H1 (cell line): ENCODE data around the gene RIMBP2. TPM values are rescaled to one million over a fixed set of nuclear protein-coding genes. Genes with fewer than 3 reads are reported as not detected.
A peak's percentile ranks its signal among the peaks of the same experiment; 100 is the strongest.

ENCODE experiments used
- CTCF ChIA-PET: fragments of 300-600 bp; sonication (Branson Sonifier 250); formaldehyde crosslinking; loops from one replicate; lab custom pipeline; 2021; ENCODE audit not compliant: partially characterized antibody; lab: Charles Lee
- POLR2A ChIA-PET: fragments of 300-600 bp; sonication (Branson Sonifier 250); formaldehyde crosslinking; loops from one replicate; lab custom pipeline; 2021; ENCODE audit warnings: inconsistent platforms; ENCODE audit not compliant: partially characterized antibody; lab: Charles Lee
- DNase-seq, 2 experiments: peaks; one replicate each; pipeline versions ENCODE4 v3.0.0 to v3.0.0-alpha.2; 2010 to 2022; ENCODE audit warnings: low spot score in 2 of 2, low read depth in 1 of 2, mixed read lengths in 1 of 2
- FAIRE-seq: peaks from 2 replicates; lab custom pipeline; 2011; peaks lifted over from hg19 to GRCh38; lab: Jason Lieb, UNC
- H2AFZ ChIP-seq: 2 replicates; pipeline ENCODE4 v1.8.1; 2012; ENCODE audit warnings: low read length, inconsistent platforms
- H2AK5ac ChIP-seq: 2 replicates; pipeline ENCODE4 v1.6.1; 2013; ENCODE audit warnings: low read depth, low read length
- H2BK120ac ChIP-seq: replicated peaks from 2 replicates; pipeline ENCODE3; 2013; ENCODE audit warnings: low read depth, low read length, inconsistent platforms
- H2BK12ac ChIP-seq: 2 replicates; pipeline ENCODE4 v1.6.1; 2013; ENCODE audit warnings: low read depth, low read length
- H2BK15ac ChIP-seq: 2 replicates; pipeline ENCODE4 v1.6.1; 2013; ENCODE audit warnings: low read length
- H2BK20ac ChIP-seq: 2 replicates; pipeline ENCODE4 v1.6.1; 2013; ENCODE audit warnings: low read length
- H2BK5ac ChIP-seq: 2 replicates; pipeline ENCODE4 v1.6.1; 2013; ENCODE audit warnings: low read depth, low read length
- H3K14ac ChIP-seq: 2 replicates; pipeline ENCODE4 v1.6.1; 2013; ENCODE audit warnings: inconsistent platforms; ENCODE audit not compliant: insufficient read length
- H3K18ac ChIP-seq: 2 replicates; pipeline ENCODE4 v1.6.1; 2013; ENCODE audit warnings: low read length; ENCODE audit errors: extremely low read depth
- H3K23ac ChIP-seq: 2 replicates; pipeline ENCODE4 v1.6.1; 2013; ENCODE audit warnings: inconsistent platforms; ENCODE audit not compliant: insufficient read length
- H3K23me2 ChIP-seq: 2 replicates; pipeline ENCODE4 v1.6.1; 2013; ENCODE audit warnings: low read depth, low read length
- H3K27ac ChIP-seq: 2 replicates; pipeline ENCODE4 v1.6.1; 2011; ENCODE audit warnings: low read depth, low read length, inconsistent platforms
- H3K27me3 ChIP-seq, 4 experiments: replicated peaks in 1 of 4; 1 replicate in 1 of 4; 2 replicates in 3 of 4; pipeline versions ENCODE4 v1.6.1 to v1.8.1; 2011 to 2013; ENCODE audit warnings: low read length in 3 of 4, mild to moderate bottlenecking in 3 of 4, inconsistent platforms in 2 of 4, mixed read lengths in 2 of 4, moderate library complexity in 1 of 4; ENCODE audit not compliant: control insufficient read depth in 3 of 4, insufficient read depth in 3 of 4; ENCODE audit errors: extremely low read depth in 1 of 4
- H3K36me3 ChIP-seq, 4 experiments: 2 replicates each; pipeline versions ENCODE4 v1.6.1 to v1.8.1; 2011 to 2013; ENCODE audit warnings: mild to moderate bottlenecking in 4 of 4, low read length in 3 of 4, moderate library complexity in 2 of 4, control low read depth in 1 of 4, inconsistent platforms in 1 of 4; ENCODE audit not compliant: insufficient read depth in 4 of 4, control insufficient read depth in 2 of 4
- H3K4ac ChIP-seq: replicated peaks from 2 replicates; pipeline ENCODE3; 2013; ENCODE audit warnings: low read length, low read depth, mixed read lengths, inconsistent platforms; ENCODE audit not compliant: insufficient read length
- H3K4me1 ChIP-seq, 4 experiments: replicated peaks in 1 of 4; 1 replicate in 1 of 4; 2 replicates in 3 of 4; pipeline versions ENCODE4 v1.6.1 to v1.8.1; 2011 to 2013; ENCODE audit warnings: low read length in 3 of 4, inconsistent platforms in 2 of 4, mixed read lengths in 1 of 4; ENCODE audit not compliant: insufficient read depth in 4 of 4, control insufficient read depth in 3 of 4
- H3K4me2 ChIP-seq, 2 experiments: 2 replicates each; pipeline versions ENCODE4 v1.6.1 to v1.8.1; 2011 to 2013; ENCODE audit warnings: low read depth in 2 of 2, low read length in 2 of 2, control low read depth in 1 of 2, inconsistent platforms in 1 of 2, mild to moderate bottlenecking in 1 of 2; ENCODE audit not compliant: insufficient read depth in 1 of 2
- H3K4me3 ChIP-seq, 4 experiments: fragments of 200-600, 300-600 bp in 1 of 4; sonication (generic), shearing (Covaris generic), sonication (Bioruptor Twin) in 1 of 4; 2 replicates each; pipeline versions ENCODE4 v1.5.1 to v1.8.1; 2011 to 2016; ENCODE audit warnings: low read length in 4 of 4, low read depth in 3 of 4, control low read depth in 2 of 4, inconsistent platforms in 2 of 4, mild to moderate bottlenecking in 2 of 4, mixed read lengths in 1 of 4, moderate library complexity in 1 of 4; ENCODE audit not compliant: insufficient read depth in 2 of 4; ENCODE audit errors: extremely low read depth in 1 of 4
- H3K56ac ChIP-seq: replicated peaks from 2 replicates; pipeline ENCODE3; 2013; ENCODE audit warnings: low read depth, mild to moderate bottlenecking, mixed read lengths, low read length, inconsistent platforms; ENCODE audit not compliant: insufficient read length
- H3K79me1 ChIP-seq: 2 replicates; pipeline ENCODE4 v1.6.1; 2013; ENCODE audit warnings: low read depth, low read length, control low read depth
- H3K79me2 ChIP-seq, 2 experiments: 2 replicates each; pipeline versions ENCODE4 v1.6.1 to v1.8.1; 2012 to 2013; ENCODE audit warnings: low read length in 2 of 2, mild to moderate bottlenecking in 2 of 2, inconsistent platforms in 1 of 2; ENCODE audit not compliant: insufficient read depth in 2 of 2, control insufficient read depth in 1 of 2
- H3K9ac ChIP-seq, 4 experiments: replicated peaks in 1 of 4; 1 replicate in 1 of 4; 2 replicates in 3 of 4; pipeline versions ENCODE4 v1.6.1 to v1.8.1; 2011 to 2013; ENCODE audit warnings: low read depth in 3 of 4, low read length in 3 of 4, control low read depth in 2 of 4, mild to moderate bottlenecking in 2 of 4, moderate library complexity in 2 of 4, inconsistent platforms in 1 of 4; ENCODE audit errors: extremely low read depth in 1 of 4
- H3K9me3 ChIP-seq, 2 experiments: 2 replicates each; pipeline versions ENCODE4 v1.6.1 to v1.8.1; 2012 to 2013; ENCODE audit warnings: mild to moderate bottlenecking in 2 of 2, moderate library complexity in 2 of 2, control low read depth in 1 of 2, inconsistent platforms in 1 of 2, low read depth in 1 of 2, low read length in 1 of 2, mixed read lengths in 1 of 2; ENCODE audit not compliant: insufficient read depth in 2 of 2
- H4K20me1 ChIP-seq, 2 experiments: replicated peaks in 1 of 2; 2 replicates each; pipeline versions ENCODE3 to v1.8.1; 2011 to 2013; ENCODE audit warnings: inconsistent platforms in 2 of 2, low read length in 2 of 2, mild to moderate bottlenecking in 1 of 2; ENCODE audit not compliant: insufficient read depth in 2 of 2, control insufficient read depth in 1 of 2
- H4K5ac ChIP-seq: 2 replicates; pipeline ENCODE4 v1.6.1; 2013; ENCODE audit warnings: low read length, low read depth, mixed read lengths, inconsistent platforms; ENCODE audit not compliant: insufficient read length
- H4K8ac ChIP-seq: 2 replicates; pipeline ENCODE4 v1.8.0; 2013; ENCODE audit warnings: mild to moderate bottlenecking, moderate library complexity, low read length, inconsistent platforms; ENCODE audit not compliant: insufficient read depth; ENCODE audit errors: extremely low read depth
- H4K91ac ChIP-seq: replicated peaks from 2 replicates; pipeline ENCODE3; 2013; ENCODE audit warnings: low read length, mixed read lengths, inconsistent platforms; ENCODE audit not compliant: insufficient read length
- JUN ChIP-seq: IDR thresholded peaks from 2 replicates; pipeline ENCODE4 v1.6.1; 2011; ENCODE audit warnings: low read depth, mild to moderate bottlenecking, improper control_type of control experiment, low read length
- MAX ChIP-seq: IDR thresholded peaks from 2 replicates; pipeline ENCODE4 v1.6.1; 2012; ENCODE audit warnings: inconsistent platforms
- YY1 ChIP-seq: IDR thresholded peaks from 2 replicates; pipeline ENCODE4 v1.6.1; 2011; ENCODE audit warnings: low read depth, mild to moderate bottlenecking, low read length
- WGBS, 2 experiments: shearing (Covaris generic) in 1 of 2; methylation state at CpG; one replicate each; pipeline versions ENCODE4 v1.1.6 to v1.1.7; 2013 to 2015; ENCODE audit warnings: low lambda C conversion rate in 2 of 2, mixed read lengths in 2 of 2, inconsistent platforms in 1 of 2, low coverage in 1 of 2, missing lambda C conversion rate in 1 of 2; ENCODE audit not compliant: insufficient replicate concordance in 2 of 2, insufficient coverage in 1 of 2, insufficient read length in 1 of 2; ENCODE audit errors: extremely low coverage in 1 of 2, missing lambda C conversion rate in 1 of 2; 5-methylcytosine and 5-hydroxymethylcytosine counted together
- polyA plus RNA-seq, 7 experiments: library from polyadenylated mRNA; depleted of rRNA in 3 of 7; stranded (reverse) in 5 of 7; unstranded in 2 of 7; fragments of >200 nt in 5 of 7; fragments of 200-250 nt in 2 of 7; gene quantifications; 1 replicate in 5 of 7; 2 replicates in 1 of 7; 4 replicates in 1 of 7; pipeline versions ENCODE4 v1.2.1 to v1.2.3, GENCODE V29; 2011 to 2013; ENCODE audit warnings: missing spikeins in 2 of 7, mixed read lengths in 2 of 7
- total RNA-seq: library from RNA; stranded (reverse); fragmentation: NEBNext Ultra II Directional; extraction: Animal tissue kit (Norgen Biotek cat#: 25700); gene quantifications from 2 replicates; pipeline ENCODE4 v1.2.1, GENCODE V29; 2021

RIMBP2 gene
- total and polyA plus RNA-seq, 2 of the 8 experiments (the other 6 are each of a cell fraction or from before 2014, with no cell fraction given), result 0.18 to 0.65 TPM

- Histone ChIP-seq H3K27me3 (no peaks in the 10 kb centered on the region), H3K27ac (no peak overlapping the region), H3K4me2 (no peak overlapping the region), H3K4me1 (no peaks in the 10 kb centered on the region), H4K91ac (no peak overlapping the region), H3K23ac (no peak overlapping the region), H3K9ac (no peak overlapping the region), H3K4ac (no peak overlapping the region), H3K9me3 (no peaks in the 10 kb centered on the region), H3K18ac (no peak overlapping the region), H2BK120ac (no peak overlapping the region), H4K20me1 (no peaks in the 10 kb centered on the region)
- POLR2A ChIA-PET, result no interaction called here
- FAIRE-seq, result no peak
- DNase-seq, result no peak
- TF ChIP-seq JUN (no peak), YY1 (peak; percentile 45; the same call in 1 of the 2 replicates), MAX (0 out of 2 replicates have a peak, but pooled peaks have one; percentile 20)
- TF ChIP-seq, all 59 proteins: peak for 2
- Histone ChIP-seq H2BK15ac (no peak overlapping the region), H2BK12ac (no peak overlapping the region), H3K56ac (no peak overlapping the region), H3K14ac (no peak overlapping the region), H3K23me2 (no peaks in the 10 kb centered on the region; the same call in 1 of the 2 replicates), H3K4me3 (no peak overlapping the region), H2BK5ac (no peak overlapping the region), H4K5ac (no peak overlapping the region), H3K36me3 (no peaks in the 10 kb centered on the region), H4K8ac (no peak overlapping the region), H2AK5ac (no peak overlapping the region), H2BK20ac (no peak overlapping the region), H3K79me1 (no peaks in the 10 kb centered on the region), H3K79me2 (no peaks in the 10 kb centered on the region), H2AFZ (no peak overlapping the region)
- CTCF ChIA-PET, result interaction anchor here (1.2 to 1.7 kb wide), 3 partner anchors 12 to 150 kb away, joined by 4 to 6 read pairs (median 5); no protein-coding TSS in a partner anchor
- WGBS, 2 experiments, result 85% methylated on average over 6 of the region's 6 CpGs; no CpG with 5 or more reads in 1 of the 2 experiments
These were observed 138.7 kb downstream of the RIMBP2 start for GRCh38 chr12:130577351-130577750.
